ENCODE measurements around the gene CDIPT. TPM values are rescaled to one million over a fixed set of nuclear protein-coding genes. Genes with fewer than 3 reads are reported as not detected.

Gene CDIPT
- total and polyA plus RNA-seq, 2 of the 13 experiments (the other 11 are each of a cell fraction or from before 2014, with no cell fraction given): 54.9 to 97.5 TPM

- TF ChIP-seq SIN3A (IDR thresholded peaks at IDR 0.05; ENCODE audit: borderline replicate concordance, low read depth, low read length) (no peak), SSRP1 (CRISPR knock-in tag; IDR thresholded peaks at IDR 0.05) (no peak), ZNF605 (CRISPR knock-in tag; IDR thresholded peaks at IDR 0.05) (no peak), STAT6 (CRISPR knock-in tag; IDR thresholded peaks at IDR 0.05; ENCODE audit: borderline replicate concordance) (peak; percentile 21; the same call in 1 of the 2 replicates), ZNF841 (CRISPR knock-in tag; IDR thresholded peaks at IDR 0.05; ENCODE audit: borderline replicate concordance) (no peak), NFE2L2 (IDR thresholded peaks at IDR 0.05; ENCODE audit: low read length) (no peak), NR2F1 (CRISPR knock-in tag; IDR thresholded peaks at IDR 0.05) (peak in 1 of 2 experiments; percentile 50; a peak in 3 of 4 replicates), ZNF577 (CRISPR knock-in tag; IDR thresholded peaks at IDR 0.05; ENCODE audit: borderline replicate concordance, low read depth) (no peak), NR0B2 (CRISPR knock-in tag; IDR thresholded peaks at IDR 0.05) (0 out of 2 replicates have a peak, but pooled peaks have one; percentile 55), MED8 (CRISPR knock-in tag; IDR thresholded peaks at IDR 0.05; ENCODE audit: insufficient replicate concordance) (no peak), ZNF720 (CRISPR knock-in tag; IDR thresholded peaks at IDR 0.05) (no peak), HDAC2 (CRISPR knock-in tag; IDR thresholded peaks at IDR 0.05) (peak; percentile 69; the same call in 1 of the 2 replicates), PRMT3 (CRISPR knock-in tag; IDR thresholded peaks at IDR 0.05; ENCODE audit: borderline replicate concordance, low read depth) (0 out of 2 replicates have a peak, but pooled peaks have one; percentile 12), ZNF569 (CRISPR knock-in tag; IDR thresholded peaks at IDR 0.05; ENCODE audit: borderline replicate concordance) (no peak), ZNF468 (CRISPR knock-in tag; IDR thresholded peaks at IDR 0.05) (no peak), BORCS8-MEF2B (CRISPR knock-in tag; IDR thresholded peaks at IDR 0.05) (no peak), WIZ (CRISPR knock-in tag; IDR thresholded peaks at IDR 0.05) (peak; percentile 84; the same call in 1 of the 2 replicates), ZNF547 (CRISPR knock-in tag; IDR thresholded peaks at IDR 0.05) (0 out of 2 replicates have a peak, but pooled peaks have one; percentile 43), GRHL1 (CRISPR knock-in tag; conservative IDR thresholded peaks at IDR 0.05) (no peak), PAF1 (CRISPR knock-in tag; IDR thresholded peaks at IDR 0.05) (no peak), TP53 (CRISPR knock-in tag; conservative IDR thresholded peaks at IDR 0.05) (no peak), MTERF4 (CRISPR knock-in tag; IDR thresholded peaks at IDR 0.05) (no peak), GATAD2A (CRISPR knock-in tag; IDR thresholded peaks at IDR 0.05) (peak; percentile 89), RBM39 (IDR thresholded peaks at IDR 0.05; ENCODE audit: low read depth, low read length, poor library complexity, severe bottlenecking) (no peak)
Observed at GRCh38 chr16:29891525-29892457, 28.8 kb upstream of the CDIPT start (continued).
